Prostate gland (tissue), 2 donors: ENCODE measurements around the gene FBRSL1.

Experiments used
- CTCF ChIP-seq, 4 experiments: fragments of 200-600 bp in 2 of 4; fragments of 450-650 bp in 2 of 4; sonication (generic) in 2 of 4; IDR thresholded peaks; 1 replicate in 3 of 4; 2 replicates in 1 of 4; pipeline ENCODE4 v1.5.1; 2016 to 2019; ENCODE audit warnings: antibody characterized with exemption in 4 of 4, mild to moderate bottlenecking in 2 of 4, moderate library complexity in 2 of 4
- POLR2A ChIP-seq: fragments of 450-650 bp; IDR thresholded peaks from one replicate; pipeline ENCODE4 v1.6.1; 2016; ENCODE audit warnings: antibody characterized with exemption, mild to moderate bottlenecking
- POLR2AphosphoS5 ChIP-seq: sonication (generic); formaldehyde crosslinking; IDR thresholded peaks from one replicate; pipeline ENCODE4 v1.6.1; 2017; ENCODE audit warnings: antibody characterized with exemption

GRCh38 chr12:132557291-132558015 is 67.5 kb downstream of the FBRSL1 start:
- no peak for TF ChIP-seq POLR2A
- TF ChIP-seq CTCF (IDR thresholded peaks at IDR 0.05), result no peak
- TF ChIP-seq POLR2AphosphoS5, result no peak
